ES-I3 (cell line): ENCODE measurements around the gene NLRP6.

Source experiments
- H3K36me3 ChIP-seq: 2 replicates; pipeline ENCODE4 v1.6.1; 2013; ENCODE audit warnings: mild to moderate bottlenecking, low read length, control low read depth, moderate library complexity; ENCODE audit not compliant: insufficient read depth
- H3K4me1 ChIP-seq: 2 replicates; pipeline ENCODE4 v1.6.1; 2013; ENCODE audit warnings: mild to moderate bottlenecking, control low read depth, low read length; ENCODE audit not compliant: insufficient read depth
- H3K9ac ChIP-seq: 2 replicates; pipeline ENCODE4 v1.6.1; 2013; ENCODE audit warnings: low read depth, mild to moderate bottlenecking, low read length, moderate library complexity
- H3K9me3 ChIP-seq: 2 replicates; pipeline ENCODE4 v1.6.1; 2013; ENCODE audit warnings: mild to moderate bottlenecking, low read length, moderate library complexity; ENCODE audit not compliant: control insufficient read depth, insufficient read depth

The NLRP6 gene

DNA sequence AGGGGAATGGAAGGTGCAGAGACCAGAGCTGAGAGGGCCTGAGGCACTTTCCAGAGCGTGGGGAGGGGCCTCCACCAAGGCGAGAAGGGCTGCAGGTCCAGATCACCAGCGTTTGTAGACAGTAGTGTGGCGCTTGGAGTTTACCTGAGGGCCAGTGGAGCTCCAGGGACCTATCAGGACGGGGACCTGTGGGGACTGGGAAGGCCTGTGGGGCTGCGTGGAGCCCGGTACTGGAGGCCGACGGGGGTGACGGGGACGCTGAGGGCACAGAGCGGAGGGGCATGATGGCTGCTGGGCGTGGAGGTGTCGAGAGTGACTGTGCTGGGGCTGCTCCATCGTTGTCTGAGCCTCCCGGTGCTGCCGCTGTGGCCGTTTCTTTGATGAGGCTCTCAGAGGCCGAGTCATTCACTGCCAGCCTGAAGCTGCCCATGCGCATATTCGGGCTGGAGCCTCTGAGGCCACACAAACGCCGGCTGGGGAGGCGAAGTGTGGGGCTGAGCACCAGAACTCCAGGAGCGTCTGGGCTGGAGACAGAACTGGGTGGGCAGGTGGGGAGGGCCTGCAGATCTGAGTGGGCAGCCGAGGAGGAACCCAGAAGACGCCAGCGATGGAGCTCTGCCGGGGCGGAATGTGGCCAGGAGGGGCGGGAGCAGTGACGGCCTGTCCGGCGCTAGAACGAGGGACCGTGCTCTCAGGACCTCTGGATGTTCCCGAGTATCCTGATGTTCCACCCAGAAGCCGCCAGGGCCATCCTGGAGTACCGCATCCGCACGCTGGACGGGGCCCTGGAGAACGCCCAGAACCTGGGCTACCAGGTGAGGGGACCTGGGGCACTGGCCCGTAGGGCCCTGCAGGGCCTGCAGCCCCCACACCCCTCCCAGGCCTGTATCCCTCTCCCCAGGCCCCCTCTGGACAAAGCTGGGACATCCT, 13.3 kb downstream of the NLRP6 start:
- Histone ChIP-seq H3K36me3 (no peaks in the 10 kb centered on the region), H3K4me1 (peaks cover 9% of the 10 kb centered on the region; the same call in 1 of the 2 replicates), H3K9me3 (no peaks in the 10 kb centered on the region), H3K9ac (no peak overlapping the region)

DNA sequence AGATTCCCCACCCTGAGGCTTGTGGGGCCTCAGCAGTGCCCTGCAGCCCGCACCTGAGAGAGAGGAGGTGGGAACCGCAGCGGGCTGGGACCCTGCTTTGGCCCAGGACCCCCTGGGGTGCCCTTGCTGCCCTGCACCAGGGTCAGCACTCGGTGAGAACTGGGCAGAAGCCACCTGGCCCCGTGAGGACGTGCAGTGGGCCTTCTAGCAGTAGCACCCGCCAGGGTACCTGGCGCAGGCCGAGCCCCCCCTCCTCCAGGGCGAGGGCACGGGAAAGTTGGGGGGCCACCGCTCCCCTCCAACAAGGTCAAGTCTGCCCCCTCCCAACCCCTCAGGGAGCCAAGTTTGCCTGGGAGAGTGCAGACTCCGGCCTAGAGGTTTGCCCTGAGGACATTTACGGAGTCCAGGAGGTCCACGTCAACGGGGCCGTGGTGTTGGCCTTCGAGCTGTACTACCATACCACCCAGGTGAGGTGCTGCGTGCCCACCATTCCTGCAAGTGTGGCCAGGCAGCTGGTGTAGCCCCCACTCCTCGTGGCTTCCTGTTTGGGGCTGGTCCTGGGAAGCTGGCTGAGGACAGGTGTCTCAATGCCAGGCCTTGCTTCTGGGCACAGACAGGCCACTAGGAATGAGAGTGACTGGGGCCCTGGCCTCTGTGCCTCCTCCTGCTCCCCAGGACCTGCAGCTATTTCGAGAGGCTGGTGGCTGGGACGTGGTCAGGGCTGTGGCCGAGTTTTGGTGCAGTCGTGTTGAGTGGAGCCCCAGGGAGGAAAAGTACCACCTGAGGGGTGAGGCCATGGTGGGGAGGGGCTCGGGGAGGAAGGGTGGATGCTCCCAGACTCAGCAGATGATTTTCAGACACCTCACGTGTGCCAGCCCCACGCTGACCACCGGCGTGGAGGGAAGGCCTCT, 14.3 kb downstream of the NLRP6 start:
- no peak overlapping the region for H3K9ac ChIP-seq
- no peaks in the 10 kb centered on the region for H3K9me3 ChIP-seq
- H3K36me3 ChIP-seq: no peaks in the 10 kb centered on the region
- peaks cover 5% of the 10 kb centered on the region; the same call in 1 of the 2 replicates for H3K4me1 ChIP-seq

DNA sequence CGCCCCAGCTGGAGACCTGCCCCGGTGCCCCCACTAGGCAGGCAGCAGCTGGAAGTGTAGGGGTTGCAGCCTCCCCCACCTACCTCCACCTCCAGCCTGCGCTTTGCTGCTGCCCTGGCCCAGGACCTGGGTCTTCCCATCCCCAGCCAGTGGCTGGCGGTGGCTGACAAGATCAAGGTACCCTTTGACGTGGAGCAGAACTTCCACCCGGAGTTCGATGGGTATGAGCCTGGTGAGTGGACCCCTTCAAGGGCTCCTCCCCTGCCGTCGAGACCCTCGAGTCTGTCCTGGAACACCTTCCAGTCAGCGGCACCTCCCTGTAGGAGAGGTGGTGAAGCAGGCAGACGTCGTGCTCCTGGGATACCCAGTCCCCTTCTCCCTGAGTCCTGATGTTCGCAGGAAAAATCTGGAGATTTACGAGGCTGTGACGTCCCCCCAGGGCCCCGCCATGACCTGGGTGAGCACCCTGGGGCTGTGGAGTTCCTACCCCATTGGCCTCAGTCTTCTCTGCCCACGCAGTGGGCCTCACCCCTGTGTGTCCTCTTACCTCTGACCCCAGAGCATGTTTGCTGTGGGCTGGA, 15.2 kb downstream of the NLRP6 start:
- Histone ChIP-seq H3K36me3 (no peaks in the 10 kb centered on the region), H3K9ac (no peak overlapping the region), H3K9me3 (no peaks in the 10 kb centered on the region), H3K4me1 (no peaks in the 10 kb centered on the region; the same call in 1 of the 2 replicates)

DNA sequence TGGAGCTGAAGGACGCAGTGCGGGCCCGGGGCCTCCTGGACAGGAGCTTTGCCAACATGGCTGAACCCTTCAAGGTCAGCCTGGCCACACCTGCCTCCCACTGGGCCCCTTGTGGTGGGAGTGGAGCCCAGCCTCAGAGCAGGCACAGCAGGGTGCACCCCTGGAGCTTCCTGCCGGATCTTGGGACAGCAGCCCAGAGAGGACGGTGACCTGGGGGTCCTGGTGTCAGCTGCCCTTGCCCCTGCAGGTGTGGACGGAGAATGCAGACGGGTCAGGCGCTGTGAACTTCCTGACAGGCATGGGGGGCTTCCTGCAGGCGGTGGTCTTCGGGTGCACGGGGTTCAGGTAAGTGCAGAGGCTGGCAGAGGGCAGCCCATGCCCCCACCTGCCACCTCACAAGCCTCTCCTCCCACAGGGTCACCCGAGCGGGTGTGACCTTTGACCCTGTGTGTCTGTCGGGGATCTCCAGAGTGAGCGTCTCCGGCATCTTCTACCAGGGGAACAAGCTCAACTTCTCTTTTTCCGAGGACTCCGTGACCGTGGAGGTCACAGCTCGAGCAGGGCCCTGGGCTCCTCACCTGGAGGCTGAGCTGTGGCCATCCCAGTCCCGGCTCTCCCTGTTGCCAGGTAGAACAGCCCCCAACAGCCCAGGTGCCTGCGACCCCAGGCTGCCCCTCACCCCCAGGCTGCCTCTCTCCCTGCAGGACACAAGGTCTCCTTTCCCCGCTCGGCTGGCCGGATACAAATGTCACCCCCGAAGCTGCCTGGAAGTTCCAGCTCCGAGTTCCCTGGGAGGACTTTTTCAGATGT, 15.8 kb downstream of the NLRP6 start:
- Histone ChIP-seq H3K9me3 (no peaks in the 10 kb centered on the region), H3K9ac (no peak overlapping the region), H3K4me1 (no peaks in the 10 kb centered on the region; the same call in 1 of the 2 replicates), H3K36me3 (no peaks in the 10 kb centered on the region)

DNA sequence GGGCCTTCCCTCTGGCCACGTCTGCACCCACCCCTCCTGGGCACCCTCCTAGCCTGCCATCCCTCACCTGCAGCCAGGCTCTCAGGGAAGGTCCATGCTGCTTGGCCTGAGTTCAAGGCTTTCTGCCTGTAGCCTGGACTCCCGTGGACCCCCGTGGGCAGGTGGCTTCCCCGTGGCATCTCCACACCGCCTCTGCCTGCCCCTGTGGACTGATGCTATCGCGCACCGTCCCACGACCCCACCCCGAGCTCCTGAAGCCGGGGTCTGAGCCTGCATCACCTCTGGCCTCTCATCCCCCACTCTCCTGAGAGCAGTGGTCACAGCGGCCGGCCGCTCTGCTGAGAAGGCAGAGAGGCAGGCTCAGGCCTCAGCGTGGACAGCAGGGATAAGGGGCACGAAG, 16.6 kb downstream of the NLRP6 start:
- H3K9ac ChIP-seq: no peak overlapping the region
- no peaks in the 10 kb centered on the region; the same call in 1 of the 2 replicates for H3K4me1 ChIP-seq
- H3K36me3 ChIP-seq: no peaks in the 10 kb centered on the region
- no peaks in the 10 kb centered on the region for H3K9me3 ChIP-seq

DNA sequence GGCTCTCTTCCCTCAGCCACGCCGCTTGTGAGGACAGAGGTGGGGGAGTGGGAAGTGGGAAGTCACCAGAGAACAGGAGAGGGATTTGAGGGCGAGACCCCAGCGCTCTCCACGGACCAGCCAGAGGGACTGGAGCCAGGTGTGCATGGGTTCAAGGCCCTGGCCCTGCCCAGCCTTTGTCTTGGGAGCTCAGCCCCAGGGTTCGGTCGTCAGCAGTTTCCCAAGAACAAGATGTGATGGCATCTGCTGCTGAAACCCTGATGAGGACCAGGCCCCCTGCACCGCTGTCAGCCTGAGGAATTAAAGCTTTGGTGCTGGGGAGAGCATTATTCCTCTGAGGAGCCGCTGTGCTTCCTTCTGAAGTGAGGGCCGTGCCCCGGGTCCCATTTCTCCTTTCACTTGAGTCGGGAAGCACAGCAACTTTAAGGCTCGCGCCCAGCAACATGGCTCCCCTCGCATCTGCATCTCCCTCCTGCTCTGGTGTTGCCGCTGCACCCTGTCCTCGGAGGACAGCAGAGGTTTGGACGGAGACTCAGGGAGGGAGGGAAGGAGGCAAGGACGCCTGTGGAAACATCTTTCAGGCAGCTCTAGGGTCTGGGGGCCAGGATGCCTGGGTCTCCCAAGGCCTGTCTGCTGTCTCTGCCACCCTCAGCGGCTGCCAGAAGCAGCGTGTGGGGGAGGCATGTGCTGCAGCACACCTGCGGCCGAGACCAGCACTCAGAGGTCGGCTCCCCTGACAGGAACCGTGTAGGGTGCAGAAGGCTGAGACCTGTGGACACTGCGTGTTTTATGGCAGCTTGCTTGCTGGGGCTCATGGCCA, 17.4 kb downstream of the NLRP6 start:
- Histone ChIP-seq H3K36me3 (no peaks in the 10 kb centered on the region), H3K9ac (no peak overlapping the region), H3K4me1 (peaks cover 7% of the 10 kb centered on the region; the same call in 1 of the 2 replicates), H3K9me3 (no peaks in the 10 kb centered on the region)

DNA sequence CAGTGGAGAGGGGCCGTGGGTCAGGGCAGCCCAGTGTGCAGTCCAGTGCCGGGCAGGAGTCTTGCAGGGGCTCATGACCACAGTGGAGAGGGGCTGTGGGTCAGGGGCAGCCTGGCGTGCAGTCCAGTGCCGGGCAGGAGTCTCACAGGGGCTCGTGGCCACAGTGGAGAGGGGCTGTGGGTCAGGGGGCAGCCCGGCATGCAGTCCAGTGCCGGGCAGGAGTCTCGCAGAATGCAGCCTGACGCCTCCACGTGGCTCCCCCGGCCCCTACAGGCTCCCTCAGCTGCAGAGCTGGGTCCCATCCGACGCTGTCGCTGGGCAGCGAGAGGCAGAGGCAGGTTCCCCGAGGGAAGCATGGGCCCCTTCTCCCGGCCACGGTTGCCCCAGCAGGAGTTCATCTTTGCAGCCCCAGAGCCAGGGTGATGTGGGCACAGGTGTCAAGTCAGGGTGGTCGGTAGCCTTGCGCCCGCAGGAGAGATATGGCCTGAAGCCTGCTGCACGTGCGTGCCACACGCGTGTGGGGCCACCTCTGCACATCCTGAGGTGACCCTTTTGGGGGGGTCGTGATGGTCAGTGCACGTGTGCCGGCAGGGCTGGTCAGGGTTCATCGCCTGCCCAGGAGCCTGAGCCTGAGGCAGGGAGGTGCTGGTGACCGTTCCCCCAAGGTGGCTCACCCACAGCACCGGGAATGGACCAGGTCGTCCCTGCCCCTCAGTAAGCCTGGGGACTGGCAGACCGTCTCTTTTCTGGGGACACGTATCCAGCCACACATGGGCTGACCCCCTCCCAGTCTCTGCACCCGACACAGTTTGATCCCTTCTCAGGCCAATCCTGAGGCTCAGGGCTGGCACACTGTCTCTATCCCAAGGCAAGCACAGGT, 18.2 kb downstream of the NLRP6 start:
- Histone ChIP-seq H3K4me1 (peaks cover 8% of the 10 kb centered on the region; the same call in 1 of the 2 replicates), H3K9me3 (no peaks in the 10 kb centered on the region), H3K9ac (no peak overlapping the region), H3K36me3 (no peaks in the 10 kb centered on the region)

DNA sequence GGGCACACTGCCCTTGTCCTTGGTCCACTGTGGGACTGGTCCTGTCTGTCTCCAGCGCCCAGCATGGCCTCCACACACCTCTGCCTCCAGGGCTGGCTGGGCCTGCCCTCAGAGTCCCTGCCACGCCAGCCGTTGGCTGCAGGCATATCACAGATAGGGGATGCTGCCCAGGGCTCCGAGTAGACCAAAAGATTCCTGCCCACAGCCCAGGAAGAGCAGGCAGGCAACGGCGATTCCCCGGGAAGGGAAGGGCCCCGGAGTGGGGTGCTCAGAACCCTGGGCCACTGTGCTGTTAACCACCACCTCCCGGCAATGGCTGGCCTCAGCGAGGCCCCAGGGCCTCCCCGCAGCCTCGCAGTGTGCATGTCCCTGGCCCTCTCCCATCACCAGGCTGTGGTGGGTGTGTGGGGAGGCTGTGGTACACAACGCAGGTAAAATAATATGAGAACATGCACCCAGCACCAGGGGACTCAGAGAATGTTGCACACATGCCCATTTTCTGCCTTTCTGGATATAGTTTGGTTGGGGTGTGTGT, 18.9 kb downstream of the NLRP6 start:
- Histone ChIP-seq H3K9me3 (no peaks in the 10 kb centered on the region), H3K36me3 (no peaks in the 10 kb centered on the region), H3K9ac (no peak overlapping the region), H3K4me1 (peaks cover 8% of the 10 kb centered on the region; the same call in 1 of the 2 replicates)

DNA sequence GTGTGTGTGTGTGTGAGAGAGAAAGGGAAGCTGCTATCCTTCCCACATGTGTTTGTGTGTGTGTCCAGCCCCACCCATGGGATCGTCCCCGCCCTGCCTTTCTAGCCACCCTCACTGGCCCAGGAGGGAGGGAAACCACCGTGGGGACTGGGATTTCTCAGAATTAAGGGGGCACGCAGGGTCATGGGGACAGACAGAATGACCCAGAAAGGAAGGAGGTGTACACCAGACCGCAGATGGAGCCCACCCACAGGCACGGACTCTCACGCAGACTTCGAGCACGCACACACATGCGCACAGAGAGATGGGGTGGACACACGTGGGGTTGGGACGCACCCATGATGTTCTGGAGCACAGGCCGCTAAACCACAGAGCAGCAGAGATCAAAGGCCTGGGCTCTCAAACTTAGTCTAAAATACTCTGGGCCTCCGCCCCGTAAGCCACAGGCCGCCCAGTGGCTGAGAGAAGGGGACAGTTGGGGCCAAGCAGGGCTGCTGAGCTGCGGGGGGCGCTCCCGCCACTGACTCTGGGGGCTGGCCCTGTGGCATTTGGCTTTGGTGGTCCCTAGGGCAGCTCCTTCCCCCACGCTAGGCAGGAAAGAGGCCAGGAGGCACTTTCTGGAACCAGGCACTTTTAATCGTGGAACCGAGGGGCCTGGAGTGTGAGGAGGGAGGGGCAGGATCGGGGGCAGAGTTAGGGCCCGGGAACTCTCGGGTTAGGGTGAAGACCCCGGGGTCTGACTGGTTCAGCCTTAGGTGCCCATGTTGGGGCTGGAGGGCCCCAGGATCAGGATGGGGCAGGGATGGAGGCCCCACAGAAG, 19.6 kb downstream of the NLRP6 start:
- H3K9me3 ChIP-seq: no peaks in the 10 kb centered on the region
- no peak overlapping the region for H3K9ac ChIP-seq
- H3K36me3 ChIP-seq: no peaks in the 10 kb centered on the region
- H3K4me1 ChIP-seq: peaks cover 8% of the 10 kb centered on the region; the same call in 1 of the 2 replicates

DNA sequence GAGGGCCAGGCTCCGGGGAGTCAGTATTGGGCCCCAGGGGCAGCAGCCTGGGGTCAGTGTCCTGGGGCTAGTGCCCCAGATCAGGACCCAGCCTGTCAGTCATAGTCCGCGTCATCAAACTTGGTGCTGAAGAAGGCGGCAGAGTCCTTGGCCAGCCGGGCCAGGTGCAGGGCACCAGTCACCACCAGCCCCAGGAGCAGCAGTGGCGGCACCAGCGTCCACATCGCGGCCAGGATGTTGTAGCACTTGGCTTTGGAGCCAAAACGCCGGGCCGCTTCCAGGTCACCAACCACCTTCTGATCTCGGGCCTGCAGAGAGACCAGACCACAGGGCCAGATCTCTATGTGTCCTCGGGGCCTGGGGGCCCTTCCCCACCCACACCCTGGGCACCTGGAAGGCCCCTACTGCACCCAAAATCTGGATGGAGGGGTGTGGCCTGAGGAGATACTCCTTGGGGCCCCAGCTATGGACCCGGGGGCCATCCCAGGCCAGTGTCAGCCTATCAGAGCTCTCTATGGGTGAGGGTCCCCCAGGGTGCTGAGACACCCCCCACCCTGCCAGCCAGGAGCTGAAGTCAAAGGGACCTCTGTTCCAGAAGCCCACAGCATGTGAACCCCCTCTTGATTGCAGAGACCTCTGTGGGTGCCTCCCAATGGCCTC, 20.3 kb downstream of the NLRP6 start:
- no peak overlapping the region for H3K9ac ChIP-seq
- H3K4me1 ChIP-seq: peaks cover 8% of the 10 kb centered on the region; the same call in 1 of the 2 replicates
- no peaks in the 10 kb centered on the region for H3K36me3 ChIP-seq
- H3K9me3 ChIP-seq: no peaks in the 10 kb centered on the region
